GM13976 (cell line): ENCODE results near the gene C12orf60.
"Not testable (repeated sequence)": the region's sequence is repeated elsewhere in the genome, so short reads cannot be mapped to it uniquely, and the experiment has no call there.

Source experiments
- DNase-seq: peaks from one replicate; pipeline ENCODE4 v3.0.0; 2012; ENCODE audit warnings: low spot score
- in situ Hi-C: fragments of 300-500 bp; cut with MboI; formaldehyde crosslinking; loops from one replicate; pipeline ENCODE4 v1.12.0; 2022; ENCODE audit warnings: low sequenced_read_pairs, mixed read lengths, inconsistent platforms; ENCODE audit not compliant: unreplicated experiment
- TF ChIP-seq, protein P1 (sequence below): IDR thresholded peaks from 2 replicates; pipeline ENCODE4 v1.5.1; 2012; ENCODE audit warnings: borderline replicate concordance, mild to moderate bottlenecking; ENCODE audit not compliant: insufficient read depth; ENCODE audit errors: extremely low read depth, missing control alignments, control extremely low read depth

The C12orf60 gene, protein sequence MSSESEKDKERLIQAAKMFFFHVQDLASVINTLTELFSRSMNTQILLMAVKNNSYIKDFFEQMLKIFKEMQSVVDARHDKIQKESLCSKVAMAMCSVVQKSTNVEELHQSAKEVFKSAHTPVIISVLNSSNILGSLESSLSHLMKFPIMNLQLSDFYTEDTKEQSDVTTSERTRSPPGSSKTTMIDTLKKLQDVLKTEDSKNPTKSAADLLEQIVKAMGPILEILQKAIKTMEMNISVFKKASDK

DNA sequence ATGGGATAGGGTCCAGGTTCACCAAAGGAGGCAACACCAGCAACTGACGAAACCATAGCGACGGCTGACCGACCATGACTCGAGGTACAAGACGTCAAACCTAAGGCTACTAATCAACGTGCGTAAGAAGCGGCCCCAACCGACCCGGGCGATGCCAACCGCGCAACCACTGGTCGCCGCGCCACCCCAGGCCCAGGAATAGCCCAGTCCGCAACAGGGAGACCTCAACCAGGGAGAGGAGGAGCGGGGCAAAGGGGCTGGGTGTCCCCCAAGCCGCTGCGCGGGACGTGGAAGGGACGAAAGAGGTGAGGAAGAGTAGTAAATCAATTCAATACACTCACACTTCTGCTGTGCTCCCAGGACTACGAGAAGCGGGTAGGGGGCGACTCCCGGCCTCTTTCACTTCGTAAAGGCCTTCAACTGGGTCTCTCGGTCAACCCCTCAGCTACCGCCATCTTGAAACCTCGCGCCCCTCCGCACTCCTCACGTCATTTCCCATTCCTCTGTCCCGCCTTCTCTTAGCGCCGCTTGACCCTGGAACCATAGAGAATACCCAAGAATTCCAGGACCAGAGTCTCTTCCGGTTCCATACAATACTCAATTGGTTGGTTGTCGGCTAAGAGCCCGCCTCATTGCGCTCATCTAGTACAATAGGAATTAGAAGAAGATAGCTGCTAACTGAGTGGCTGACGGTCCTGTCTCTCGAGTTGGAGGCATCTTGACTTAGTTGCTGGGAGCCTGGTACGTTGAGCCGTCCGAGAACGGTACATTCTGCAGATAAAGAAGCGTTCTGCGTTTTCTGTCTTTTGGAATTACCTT lies at the start of gene C12orf60, which contains the start of gene WBP11:
Gene C12orf60 (plus strand): TSS at position 660 of the 819 bp plus-strand sequence. CDS start 19,266 bp downstream, outside the sequence.
Gene WBP11 (minus strand): TSS at position 468 of the 819 bp plus-strand sequence. CDS start 2,095 bp downstream, outside the sequence.
- in situ Hi-C loops = no loop called here
- peak; percentile 91 for DNase-seq
- TF ChIP-seq, protein P1, sequence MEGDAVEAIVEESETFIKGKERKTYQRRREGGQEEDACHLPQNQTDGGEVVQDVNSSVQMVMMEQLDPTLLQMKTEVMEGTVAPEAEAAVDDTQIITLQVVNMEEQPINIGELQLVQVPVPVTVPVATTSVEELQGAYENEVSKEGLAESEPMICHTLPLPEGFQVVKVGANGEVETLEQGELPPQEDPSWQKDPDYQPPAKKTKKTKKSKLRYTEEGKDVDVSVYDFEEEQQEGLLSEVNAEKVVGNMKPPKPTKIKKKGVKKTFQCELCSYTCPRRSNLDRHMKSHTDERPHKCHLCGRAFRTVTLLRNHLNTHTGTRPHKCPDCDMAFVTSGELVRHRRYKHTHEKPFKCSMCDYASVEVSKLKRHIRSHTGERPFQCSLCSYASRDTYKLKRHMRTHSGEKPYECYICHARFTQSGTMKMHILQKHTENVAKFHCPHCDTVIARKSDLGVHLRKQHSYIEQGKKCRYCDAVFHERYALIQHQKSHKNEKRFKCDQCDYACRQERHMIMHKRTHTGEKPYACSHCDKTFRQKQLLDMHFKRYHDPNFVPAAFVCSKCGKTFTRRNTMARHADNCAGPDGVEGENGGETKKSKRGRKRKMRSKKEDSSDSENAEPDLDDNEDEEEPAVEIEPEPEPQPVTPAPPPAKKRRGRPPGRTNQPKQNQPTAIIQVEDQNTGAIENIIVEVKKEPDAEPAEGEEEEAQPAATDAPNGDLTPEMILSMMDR = no peak

DNA sequence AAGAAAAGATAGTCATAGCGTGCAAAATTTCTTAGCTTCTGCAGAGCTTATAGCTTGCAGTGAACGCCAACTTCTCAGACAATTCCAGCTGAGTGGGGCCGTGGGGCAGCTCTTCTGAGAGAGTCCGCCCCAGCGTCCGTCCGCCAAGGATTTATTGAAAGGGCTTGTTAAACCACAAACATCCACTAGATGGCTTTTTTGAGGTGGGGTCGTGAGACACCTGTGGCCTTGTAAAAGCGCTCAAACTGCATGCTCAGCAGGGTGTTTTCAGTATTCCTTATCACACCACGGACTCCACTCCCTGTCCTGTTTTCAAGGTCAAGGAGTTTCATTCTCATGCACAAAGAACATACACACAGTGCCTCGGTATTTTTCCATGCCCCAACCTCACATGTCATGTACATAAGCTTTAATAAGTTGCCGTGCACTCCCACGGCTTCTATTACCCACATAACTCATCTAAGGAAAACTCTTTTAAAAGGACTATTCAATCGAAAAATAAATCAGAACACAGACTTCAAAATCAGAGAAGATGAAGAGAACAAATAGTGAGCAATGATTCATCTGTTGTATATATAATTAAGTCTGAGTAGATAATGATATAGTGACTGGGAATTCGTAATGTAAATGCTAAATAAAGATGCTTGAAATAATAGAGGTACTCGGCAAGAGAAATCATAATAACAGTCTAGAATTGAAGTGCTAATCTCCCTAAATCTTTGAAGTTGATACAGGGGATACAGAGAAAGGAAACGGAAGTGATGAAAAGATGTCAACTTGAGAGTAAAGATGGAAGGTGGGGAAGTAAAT lies 46.9 kb upstream of the C12orf60 start:
- in situ Hi-C loops = no loop called here
- TF ChIP-seq, protein P1 = no peak
- DNase-seq = no peak

DNA sequence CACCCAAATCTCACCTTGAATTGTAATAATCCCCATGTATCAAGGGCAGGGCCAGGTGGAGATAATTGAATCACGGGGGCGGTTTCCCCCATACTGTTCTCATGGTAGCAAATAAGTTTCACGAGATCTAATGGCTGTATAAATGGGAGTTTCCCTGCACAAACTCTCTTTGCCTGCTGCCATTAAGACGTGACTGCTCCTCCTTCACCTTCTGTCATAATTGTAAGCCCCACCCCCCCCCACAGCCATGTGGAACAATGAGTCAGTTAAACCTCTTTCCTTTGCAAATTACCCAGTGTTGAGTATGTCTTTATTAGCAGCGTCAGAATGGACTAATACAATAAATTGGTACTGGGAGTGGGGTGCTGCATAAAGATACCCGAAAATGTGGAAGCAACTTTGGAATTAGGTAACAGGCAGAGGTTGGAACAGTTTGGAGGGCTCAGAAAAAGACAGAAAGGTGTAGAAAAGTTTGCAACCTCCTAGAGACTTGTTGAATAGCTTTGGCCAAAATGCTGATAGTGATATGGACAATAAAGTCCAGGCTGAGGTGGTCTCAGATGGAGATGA lies 43.7 kb upstream of the C12orf60 start:
- in situ Hi-C loops, DNase-seq: not testable (repeated sequence)

DNA sequence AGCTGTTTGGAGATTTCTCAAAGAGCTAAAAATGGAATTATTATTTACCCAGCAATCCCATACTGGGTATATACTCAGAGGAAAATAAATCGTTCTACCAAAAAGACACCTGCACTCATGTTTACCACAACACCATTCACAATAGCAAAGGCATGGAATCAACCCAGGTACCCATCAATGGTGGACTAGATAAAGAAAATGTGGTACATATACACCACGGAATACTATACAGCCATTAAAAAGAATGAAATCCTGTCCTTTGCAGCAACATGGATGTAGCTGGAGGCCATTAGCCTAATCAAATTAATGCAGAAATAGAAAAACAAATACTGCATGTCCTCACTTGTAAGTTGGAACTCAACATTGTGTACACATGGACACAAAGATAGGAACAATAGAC lies 38.1 kb upstream of the C12orf60 start:
- no peak for DNase-seq
- in situ Hi-C loops = no loop called here
- TF ChIP-seq, protein P1 = no peak

DNA sequence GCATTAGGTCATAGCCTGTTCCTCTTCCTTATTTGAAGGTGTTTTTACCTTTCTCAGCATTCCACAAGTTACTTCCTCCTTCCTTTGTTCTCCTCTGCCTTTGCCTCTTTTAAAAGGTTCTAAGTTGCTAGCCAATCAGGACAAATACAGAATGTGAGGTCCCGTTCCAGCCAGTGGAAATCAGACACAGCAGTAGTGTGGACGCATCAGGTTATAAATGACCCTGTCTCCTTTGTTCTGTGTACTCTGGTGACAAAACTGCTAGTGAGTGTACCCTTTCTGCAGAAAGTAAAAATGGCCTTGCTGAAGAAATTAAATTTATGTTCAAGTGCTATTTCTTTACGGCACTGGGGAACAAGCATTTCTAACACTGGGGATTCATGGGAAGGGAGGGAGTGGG lies 37.5 kb upstream of the C12orf60 start:
- DNase-seq, in situ Hi-C loops: not testable (repeated sequence)

DNA sequence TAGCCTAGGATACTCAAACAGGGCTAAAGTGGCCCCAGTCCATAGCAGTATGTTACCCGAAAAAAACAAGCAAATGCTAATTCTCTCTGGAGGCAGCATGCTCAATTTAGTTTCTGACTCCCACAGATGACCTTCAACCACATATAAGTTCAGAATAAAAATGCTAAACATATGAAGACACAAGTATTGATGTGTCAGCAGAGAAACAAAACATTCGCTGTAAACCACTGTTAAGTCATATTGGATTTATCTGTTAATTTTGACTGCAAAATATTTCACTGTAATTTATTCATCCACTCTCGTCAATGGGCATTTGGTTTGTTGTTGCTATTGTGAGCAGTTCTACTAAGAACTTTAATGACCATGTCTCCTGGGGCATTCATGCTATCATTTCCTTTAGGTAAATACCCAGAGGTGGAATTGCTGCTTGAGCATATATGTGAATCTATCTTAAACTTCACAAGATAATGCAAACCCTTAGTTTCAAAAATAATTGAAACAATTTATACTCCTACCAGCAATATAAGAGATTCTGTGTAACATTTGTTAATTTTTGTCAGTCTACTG lies 36.7 kb upstream of the C12orf60 start:
- TF ChIP-seq, protein P1 = no peak

DNA sequence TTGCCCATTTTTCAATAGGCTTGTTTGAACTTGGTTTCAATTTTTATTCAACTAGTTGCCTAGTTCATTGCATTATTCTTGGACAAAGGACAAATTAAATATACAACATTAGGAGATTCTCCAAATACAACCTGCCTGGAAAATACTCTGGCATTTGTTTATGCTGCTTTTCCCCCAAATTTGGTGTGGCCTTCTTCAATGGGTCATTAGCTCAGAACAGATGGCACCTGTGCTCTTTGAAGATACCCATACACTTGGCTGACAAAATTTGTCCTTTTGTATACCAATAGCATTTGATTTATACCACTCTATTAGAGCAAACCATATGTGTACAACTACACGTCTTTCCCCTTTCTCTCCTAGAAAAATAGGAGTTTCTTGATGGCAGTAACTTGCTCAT lies 35.9 kb upstream of the C12orf60 start:
- TF ChIP-seq, protein P1 = no peak

More for the DNA sequence above, 36.7 kb upstream of the C12orf60 start:
- in situ Hi-C loops = no loop called here
- no peak for DNase-seq

More for the DNA sequence above, 35.9 kb upstream of the C12orf60 start:
- in situ Hi-C loops = no loop called here
- no peak for DNase-seq
